Activated CD4-positive, CD25-positive, alpha-beta regulatory T cell treated with anti-CD3 and anti-CD28 coated beads, Interleukin-2, amount 50 U/mL, for 16 hours (primary cell): ENCODE results near the gene TSEN15.
"Not testable (repeated sequence)": the region's sequence is repeated elsewhere in the genome, so short reads cannot be mapped to it uniquely, and the experiment has no call there.

ENCODE experiments used
- DNase-seq: peaks from one replicate; pipeline ENCODE4 v3.0.0-alpha.2; 2020; ENCODE audit warnings: low read depth, low spot score

The TSEN15 gene

GRCh38 chr1:184031409-184032107, 20.0 kb upstream of the TSEN15 start:
- no peak for DNase-seq

GRCh38 chr1:184032306-184032929, 19.1 kb upstream of the TSEN15 start:
- DNase-seq = no peak

GRCh38 chr1:184032930-184033418, 18.6 kb upstream of the TSEN15 start:
- no peak for DNase-seq

DNA sequence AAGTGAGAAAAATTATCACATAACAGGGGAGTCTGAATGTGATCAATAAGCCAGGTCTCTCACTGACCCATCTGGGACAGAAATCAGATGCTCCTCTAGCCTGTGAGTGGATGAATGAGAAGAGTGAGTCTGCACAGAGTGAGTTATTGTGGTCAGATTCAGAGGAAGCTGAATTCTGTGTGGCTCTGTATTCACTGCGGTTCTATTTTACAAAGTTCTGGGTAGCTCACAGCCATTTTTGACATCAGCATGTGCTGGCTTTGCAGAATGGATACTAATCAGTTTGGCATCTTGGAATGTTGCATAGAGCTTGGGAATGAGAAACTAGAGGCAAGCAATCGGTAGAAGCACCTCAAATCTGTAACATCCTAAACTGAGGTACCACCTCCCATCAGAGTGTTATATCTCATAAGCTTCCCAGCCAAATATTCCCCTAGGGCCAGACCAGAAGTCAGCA, 17.8 kb upstream of the TSEN15 start:
- DNase-seq = no peak

DNA sequence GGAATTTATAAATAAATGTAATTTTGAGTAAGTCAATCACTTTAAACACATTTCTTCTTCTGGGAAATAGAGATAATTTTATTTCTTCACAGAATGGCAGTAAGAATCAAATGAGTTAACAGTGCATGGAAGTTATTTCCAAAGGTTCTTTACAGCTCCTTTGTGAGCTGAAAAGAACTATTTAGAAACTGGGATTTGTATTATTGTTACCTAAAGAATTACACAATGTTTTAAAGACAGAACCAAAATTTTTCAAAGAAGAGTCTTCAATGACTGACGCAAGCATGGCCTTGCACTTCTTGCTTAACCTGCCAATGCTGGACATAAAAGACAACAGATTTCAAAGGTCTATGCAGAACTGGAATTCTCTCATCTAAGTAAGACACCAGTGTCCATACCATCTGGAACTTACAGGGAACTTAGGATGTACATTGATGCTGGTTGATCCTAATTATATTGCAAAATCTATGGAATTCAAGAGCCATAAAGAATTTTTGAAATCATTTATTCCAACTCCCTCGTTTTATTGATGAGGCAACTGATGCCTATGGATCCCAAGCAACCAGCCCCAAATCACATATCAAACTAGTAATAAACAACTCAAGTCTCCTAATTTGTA, 16.7 kb upstream of the TSEN15 start:
- DNase-seq = no peak

DNA sequence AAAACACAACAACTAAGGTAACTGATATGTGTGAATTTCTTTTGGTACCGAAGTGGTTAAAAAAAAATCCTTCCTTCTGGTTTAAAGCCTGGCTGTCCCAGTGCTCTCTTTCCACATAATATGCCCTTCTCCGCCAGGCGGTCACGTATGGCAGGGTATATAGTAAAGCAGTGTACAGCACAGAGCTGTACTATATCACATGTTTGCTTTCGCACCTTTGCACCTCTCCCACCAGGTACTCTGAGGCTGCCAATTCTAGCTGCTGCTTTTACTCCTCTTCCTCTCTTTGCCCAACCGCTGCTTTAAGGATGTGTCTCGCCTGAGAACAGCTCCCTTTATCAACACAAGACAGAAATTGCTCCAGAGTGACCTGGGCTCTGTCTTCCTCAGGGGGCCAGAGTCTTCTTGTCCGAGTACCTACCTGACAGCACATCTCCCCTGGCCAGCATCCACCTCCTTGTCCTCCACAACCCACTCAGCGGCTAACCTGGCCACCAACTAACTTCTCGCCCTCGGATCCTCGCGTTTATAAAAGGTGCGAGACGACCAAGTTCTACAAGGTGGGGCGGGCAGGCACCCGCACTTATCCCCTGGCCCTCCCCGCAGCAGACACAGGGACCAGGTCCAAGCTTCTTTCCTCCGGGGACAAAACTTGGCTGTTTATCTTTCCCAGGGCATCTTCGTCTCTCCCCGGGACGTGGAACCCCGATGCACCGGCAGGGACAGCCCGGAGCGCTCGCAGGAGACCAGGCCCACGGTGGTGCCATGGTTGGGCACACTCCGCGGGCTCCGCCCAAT, 15.6 kb upstream of the TSEN15 start:
- DNase-seq = no peak

DNA sequence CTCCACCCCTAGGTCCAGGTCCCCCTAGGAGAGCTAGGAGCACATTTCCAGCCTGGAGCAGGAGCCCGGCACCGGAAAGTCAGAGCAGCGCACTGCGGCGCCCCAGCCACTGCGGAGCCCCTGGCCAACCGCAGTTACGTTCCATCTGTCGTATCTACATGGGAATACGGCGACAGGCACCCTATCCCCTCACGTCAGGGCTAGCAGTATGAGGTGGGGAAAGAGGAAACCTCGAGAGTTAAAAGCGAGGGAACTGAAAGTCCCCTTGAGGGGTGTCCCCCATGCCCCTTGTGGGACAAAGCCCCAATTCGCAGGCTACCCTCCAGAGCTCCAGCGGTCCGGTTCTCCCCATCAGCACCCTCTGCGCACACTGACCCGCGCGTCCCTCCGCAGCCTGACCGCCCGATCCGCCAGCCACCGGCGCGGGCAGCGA, 15.0 kb upstream of the TSEN15 start:
- DNase-seq = no peak

GRCh38 chr1:184037849-184038591, 13.5 kb upstream of the TSEN15 start:
- DNase-seq = no peak

- DNase-seq = no peak
Measured at GRCh38 chr1:184039126-184039525, 12.4 kb upstream of the TSEN15 start.

- no peak for DNase-seq
Measured at GRCh38 chr1:184041731-184042130, 9.8 kb upstream of the TSEN15 start.

DNA sequence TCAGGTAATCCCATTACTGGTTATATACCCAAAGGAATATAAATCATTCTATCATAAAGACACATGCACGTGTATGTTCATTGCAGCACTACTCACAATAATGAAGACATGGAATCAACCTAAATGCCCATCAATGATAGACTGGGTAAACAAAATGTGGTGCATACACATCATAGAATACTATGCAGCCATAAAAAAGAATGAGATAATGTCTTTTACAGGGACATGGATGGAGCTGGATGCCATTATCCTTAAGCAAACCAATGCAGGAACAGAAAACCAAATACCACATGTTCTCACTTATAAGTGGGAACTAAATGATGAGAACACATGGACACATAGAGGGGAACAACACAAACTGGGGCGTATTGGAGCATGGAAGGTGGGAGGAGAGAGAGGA, 8.2 kb upstream of the TSEN15 start:
- DNase-seq = not testable (repeated sequence)

DNA sequence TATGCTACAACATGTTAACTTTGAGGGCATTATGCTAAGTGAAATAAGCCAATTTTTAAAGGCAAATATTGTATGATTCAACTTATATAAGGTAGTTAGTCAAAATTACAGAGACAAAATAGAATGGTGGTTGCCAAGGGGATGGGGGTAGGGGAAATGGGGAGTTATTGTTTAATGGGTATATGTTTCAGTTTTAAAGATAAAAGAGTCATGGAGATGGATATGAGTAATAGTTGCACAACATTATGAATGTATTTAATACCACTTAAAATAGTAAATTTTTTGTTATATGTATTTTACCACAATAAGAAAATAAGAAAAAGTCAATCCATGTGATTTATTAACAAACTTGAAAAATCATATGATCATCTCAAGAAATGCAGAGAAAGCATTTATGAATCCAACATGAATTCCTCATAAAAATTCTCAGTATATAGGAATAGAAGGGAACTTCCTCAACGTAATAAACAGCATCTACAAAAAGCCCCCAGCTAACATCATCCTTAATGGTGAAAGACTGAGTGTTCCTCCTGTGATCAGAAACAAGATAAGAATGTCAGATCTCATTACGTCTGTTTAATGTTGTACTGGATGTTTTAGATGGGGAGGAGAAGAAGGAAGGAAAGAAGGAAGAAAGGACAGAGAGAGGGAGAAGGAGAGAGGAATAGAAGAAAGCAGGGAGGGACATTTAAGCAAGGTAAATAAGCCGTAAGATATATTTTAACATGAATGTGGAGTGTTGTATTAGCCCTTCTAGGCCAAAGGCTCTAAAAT, 6.7 kb upstream of the TSEN15 start:
- no peak for DNase-seq

DNA sequence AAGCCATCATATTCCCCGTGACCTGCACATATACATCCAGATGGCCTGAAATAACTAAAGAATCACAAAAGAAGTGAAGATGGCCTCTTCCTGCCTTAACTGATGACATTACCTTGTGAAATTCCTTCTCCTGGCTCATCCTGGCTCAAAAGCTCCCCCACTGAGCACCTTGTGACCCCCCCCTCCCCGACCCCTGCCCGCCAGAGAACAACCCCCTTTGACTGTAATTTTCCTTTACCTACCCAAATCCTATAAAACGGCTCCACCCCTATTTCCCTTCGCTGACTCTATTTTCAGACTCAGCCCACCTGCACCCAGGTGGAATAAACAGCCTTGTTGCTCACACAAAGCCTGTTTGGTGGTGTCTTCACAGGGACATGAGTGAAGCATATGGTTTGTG, 4.0 kb upstream of the TSEN15 start:
- not testable (repeated sequence) for DNase-seq

DNA sequence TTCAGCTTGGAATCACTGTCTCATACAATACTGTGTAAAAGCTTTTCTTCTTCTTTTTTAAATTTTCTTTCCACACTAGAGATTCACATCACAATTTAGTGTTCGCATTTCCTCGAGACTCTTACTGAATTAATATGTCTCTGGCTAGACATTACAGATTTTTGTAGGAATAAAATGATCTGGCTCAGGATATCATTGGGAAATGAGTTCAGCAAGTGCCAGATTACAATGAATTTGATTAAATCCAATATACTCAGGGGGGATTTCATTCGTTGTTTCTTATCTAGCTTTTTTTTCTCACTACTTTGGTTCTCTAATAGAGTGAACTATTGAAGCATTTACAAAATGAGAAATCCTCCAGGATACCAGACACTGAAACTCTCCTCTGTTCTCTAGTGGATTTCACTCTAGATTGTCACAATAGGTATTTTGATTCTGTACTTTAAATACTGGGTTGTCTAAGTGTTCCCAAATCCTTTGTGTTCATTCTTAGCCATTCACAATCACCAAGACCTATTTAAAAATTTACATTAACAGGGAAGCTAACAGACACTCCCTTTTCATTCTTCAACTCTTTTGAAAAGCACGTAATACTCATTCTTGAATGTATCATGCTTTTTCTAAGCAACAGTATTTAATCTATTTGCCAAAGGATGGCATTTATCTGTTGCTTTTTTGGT, 2.8 kb upstream of the TSEN15 start:
- DNase-seq = no peak

GRCh38 chr1:184049291-184049690, 2.2 kb upstream of the TSEN15 start:
- no peak for DNase-seq

GRCh38 chr1:184049836-184050468, 1.6 kb upstream of the TSEN15 start:
- no peak for DNase-seq

GRCh38 chr1:184050636-184051035, 894 bp upstream of the TSEN15 start:
- DNase-seq = no peak

- no peak for DNase-seq
Measured at GRCh38 chr1:184051138-184051484, 419 bp upstream of the TSEN15 start.

- no peak for DNase-seq
Measured at GRCh38 chr1:184052194-184052559, 647 bp downstream of the TSEN15 start.

DNA sequence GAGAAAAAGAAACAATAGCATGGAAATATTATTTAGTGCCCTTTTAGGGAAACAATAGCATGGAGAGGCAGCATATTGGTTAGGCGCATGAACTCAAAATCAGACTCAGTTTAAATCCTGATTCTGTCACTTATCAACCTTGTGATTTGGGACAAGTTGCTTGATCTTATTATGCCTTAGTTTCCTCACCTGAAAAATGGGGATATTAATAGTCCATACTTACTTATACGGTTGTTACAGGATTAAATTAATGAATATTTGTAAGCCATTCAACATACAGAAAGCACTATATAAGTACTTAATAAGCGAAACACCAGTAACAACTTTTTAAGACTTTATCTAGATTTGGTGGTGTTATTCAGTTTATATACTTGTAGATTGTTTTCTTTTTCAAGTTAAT, 1.2 kb downstream of the TSEN15 start:
- no peak for DNase-seq
